Hepatocyte (in vitro differentiated cells): ENCODE data around the gene SLC27A2. TPM values are rescaled to one million over a fixed set of nuclear protein-coding genes. Genes with fewer than 3 reads are reported as not detected.

Experiments used
- DNase-seq: peaks from one replicate; pipeline ENCODE4 v3.0.0-alpha.2; 2016; ENCODE audit warnings: low spot score
- H2AFZ ChIP-seq: fragments of 200-600 bp; sonication (generic); 2 replicates; pipeline ENCODE4 v1.6.0; 2016; ENCODE audit warnings: antibody characterized with exemption, mild to moderate bottlenecking
- H3K27ac ChIP-seq: fragments of 200-600 bp; sonication (generic); 2 replicates; pipeline ENCODE4 v1.5.1; 2016; ENCODE audit warnings: mild to moderate bottlenecking
- H3K27me3 ChIP-seq: fragments of 200-600 bp; sonication (generic); 2 replicates; pipeline ENCODE4 v1.6.1; 2016
- H3K36me3 ChIP-seq: fragments of 200-600 bp; sonication (generic); replicated peaks from 2 replicates; pipeline ENCODE4 v1.5.1; 2016; ENCODE audit warnings: low read depth; ENCODE audit not compliant: insufficient read depth
- H3K4me1 ChIP-seq: fragments of 200-600 bp; sonication (generic); 2 replicates; pipeline ENCODE4 v1.5.1; 2016; ENCODE audit warnings: mild to moderate bottlenecking, moderate library complexity; ENCODE audit not compliant: insufficient read depth
- H3K4me2 ChIP-seq: fragments of 200-600 bp; sonication (generic); 2 replicates; pipeline ENCODE4 v1.6.0; 2016
- H3K4me3 ChIP-seq: fragments of 200-600 bp; sonication (generic); 2 replicates; pipeline ENCODE4 v1.5.1; 2016; ENCODE audit warnings: mild to moderate bottlenecking
- H3K79me2 ChIP-seq: fragments of 200-600 bp; sonication (generic); 2 replicates; pipeline ENCODE4 v1.6.0; 2017; ENCODE audit warnings: mild to moderate bottlenecking
- H3K9me2 ChIP-seq: fragments of 200-600 bp; sonication (generic); replicated peaks from 2 replicates; pipeline ENCODE4 v1.6.0; 2017; ENCODE audit warnings: mild to moderate bottlenecking; ENCODE audit not compliant: insufficient read depth
- H3K9me3 ChIP-seq: fragments of 200-600 bp; sonication (generic); 2 replicates; pipeline ENCODE4 v1.5.1; 2016; ENCODE audit warnings: low read depth, mild to moderate bottlenecking
- H4K20me1 ChIP-seq: fragments of 200-600 bp; sonication (generic); 2 replicates; pipeline ENCODE4 v1.6.0; 2016; ENCODE audit warnings: mild to moderate bottlenecking; ENCODE audit not compliant: insufficient read depth, poor library complexity, severe bottlenecking
- CTCF ChIP-seq: fragments of 200-600 bp; sonication (generic); IDR thresholded peaks from 2 replicates; pipeline ENCODE4 v1.5.1; 2016; ENCODE audit warnings: antibody characterized with exemption, mild to moderate bottlenecking; ENCODE audit not compliant: poor library complexity
- EZH2 ChIP-seq: fragments of 200-600 bp; sonication (generic); IDR thresholded peaks from 2 replicates; pipeline ENCODE4 v1.6.1; 2016; ENCODE audit warnings: antibody characterized with exemption, mild to moderate bottlenecking, borderline replicate concordance
- EZH2phosphoT487 ChIP-seq: fragments of 200-600 bp; sonication (generic); IDR thresholded peaks from one replicate; pipeline ENCODE4 v1.6.1; 2018; ENCODE audit warnings: antibody characterized with exemption, mild to moderate bottlenecking, low read depth, moderate library complexity; ENCODE audit not compliant: unreplicated experiment, severe bottlenecking
- WGBS: methylation state at CpG from one replicate; pipeline ENCODE4 v1.1.6; 2016; ENCODE audit warnings: low lambda C conversion rate; ENCODE audit errors: missing lambda C conversion rate; 5-methylcytosine and 5-hydroxymethylcytosine counted together
- polyA plus RNA-seq: library from polyadenylated mRNA; unstranded; fragments of >200 nt; fragmentation: Nextera tagmentation; extraction: Ambion mirVana; gene quantifications from 2 replicates; pipeline ENCODE4 v1.2.1, GENCODE V29; 2016
- total RNA-seq: library from RNA; depleted of rRNA; stranded (reverse); fragments of >200 nt; gene quantifications from 2 replicates; pipeline ENCODE4 v1.2.3, GENCODE V29; 2014

The SLC27A2 gene
- total and polyA plus RNA-seq, 2 experiments from 2014 or later = 24.8 to 41.3 TPM

GRCh38 chr15:50140983-50141382 is 41.0 kb upstream of the SLC27A2 start:
- TF ChIP-seq EZH2phosphoT487 (no peak), EZH2 (no peak), CTCF (no peak)
- H3K79me2 ChIP-seq = no peaks in the 10 kb centered on the region
- H3K9me3 ChIP-seq = no peaks in the 10 kb centered on the region
- WGBS = 98% methylated on average over 3 of the region's 3 CpGs
- no peak overlapping the region for H3K27ac ChIP-seq
- H3K36me3 ChIP-seq = no peaks in the 10 kb centered on the region
- H3K9me2 ChIP-seq = no peaks in the 10 kb centered on the region
- no peak overlapping the region for H3K4me3 ChIP-seq
- no peaks in the 10 kb centered on the region for H4K20me1 ChIP-seq
- DNase-seq = no peak
- H2AFZ ChIP-seq = no peak overlapping the region
- no peak overlapping the region for H3K4me2 ChIP-seq
- H3K27me3 ChIP-seq = no peaks in the 10 kb centered on the region
- no peaks in the 10 kb centered on the region for H3K4me1 ChIP-seq

- Histone ChIP-seq H3K36me3 (no peaks in the 10 kb centered on the region), H3K4me3 (no peak overlapping the region), H3K79me2 (no peaks in the 10 kb centered on the region), H3K9me2 (no peaks in the 10 kb centered on the region), H4K20me1 (no peaks in the 10 kb centered on the region), H3K9me3 (no peaks in the 10 kb centered on the region), H2AFZ (no peak overlapping the region), H3K27ac (no peak overlapping the region), H3K4me1 (no peaks in the 10 kb centered on the region), H3K27me3 (no peaks in the 10 kb centered on the region), H3K4me2 (no peak overlapping the region)
- no peak for TF ChIP-seq EZH2phosphoT487
- TF ChIP-seq CTCF = no peak
- no peak for TF ChIP-seq EZH2
- DNase-seq = no peak
- 87% methylated on average over 5 of the region's 5 CpGs for WGBS
These were observed 40.1 kb upstream of the SLC27A2 start for GRCh38 chr15:50141856-50142255.

- Histone ChIP-seq H3K9me3 (no peaks in the 10 kb centered on the region), H3K79me2 (no peaks in the 10 kb centered on the region), H3K4me1 (no peaks in the 10 kb centered on the region), H3K4me2 (no peak overlapping the region), H3K27me3 (no peaks in the 10 kb centered on the region), H3K4me3 (no peak overlapping the region), H3K9me2 (no peaks in the 10 kb centered on the region), H3K27ac (no peak overlapping the region), H2AFZ (no peak overlapping the region), H4K20me1 (no peaks in the 10 kb centered on the region), H3K36me3 (no peaks in the 10 kb centered on the region)
- 93% methylated on average over 2 of the region's 2 CpGs for WGBS
- DNase-seq = no peak
- TF ChIP-seq CTCF = no peak
- TF ChIP-seq EZH2phosphoT487 = no peak
- TF ChIP-seq EZH2 = no peak
These were observed 38.6 kb upstream of the SLC27A2 start for GRCh38 chr15:50143255-50143860.
